ENCODE results near the gene INA. TPM values are rescaled to one million over a fixed set of nuclear protein-coding genes. Genes with fewer than 3 reads are reported as not detected.

INA gene
- total and polyA plus RNA-seq, 9 donors, result 0.05 to 0.23 (median 0.05) TPM; not detected in 6

DNA sequence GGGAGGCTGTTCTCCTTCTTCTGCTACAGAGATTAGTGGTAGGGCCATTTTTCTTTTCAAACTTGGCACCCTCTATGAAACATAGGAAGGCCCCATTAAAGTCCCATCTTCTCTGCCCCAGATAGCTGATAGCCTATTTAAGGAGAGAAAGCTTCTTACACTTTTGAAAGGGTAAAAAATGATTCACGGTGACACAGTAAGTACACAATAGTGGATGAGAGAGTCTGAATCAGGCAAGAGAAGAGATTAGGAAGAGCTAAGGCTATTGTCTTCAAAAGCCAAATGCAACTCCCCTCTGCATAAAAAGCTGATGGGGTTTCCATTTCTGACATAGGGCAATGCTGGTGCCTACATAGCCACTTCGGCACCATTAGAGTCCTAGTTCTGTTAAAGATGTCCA lies 3.6 kb downstream of the INA start:
- peaks cover 8% of the 10 kb centered on the region for H3K4me1 ChIP-seq (ENCODE audit: insufficient read depth)
- intact Hi-C loops (cut with DNase I), result no loop called here

DNA sequence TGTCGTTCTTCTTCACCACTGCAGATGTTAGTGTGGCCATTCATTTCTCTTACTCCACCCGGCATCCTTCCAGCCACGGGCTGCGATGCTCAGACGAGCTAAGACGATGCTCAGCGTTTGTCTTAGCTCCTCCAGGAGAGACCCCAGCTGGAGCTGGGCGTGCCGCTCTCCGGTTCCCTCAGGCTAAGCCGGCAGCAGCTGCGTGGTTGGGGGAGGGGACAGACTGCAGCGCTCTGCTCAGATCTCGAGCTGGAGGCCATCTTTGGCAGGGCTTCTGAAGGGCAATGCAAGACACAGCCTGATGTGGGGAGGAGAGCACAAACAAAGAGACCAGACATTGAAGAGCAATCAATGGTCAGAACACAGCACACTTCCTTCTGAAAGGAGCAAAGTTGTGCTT lies 4.8 kb downstream of the INA start:
- intact Hi-C loops (cut with DNase I), result no loop called here
- Histone ChIP-seq H3K36me3 (no peaks in the 10 kb centered on the region), H3K4me1 (ENCODE audit: insufficient read depth) (peaks cover 8% of the 10 kb centered on the region)

More for the DNA sequence above, 3.6 kb downstream of the INA start:
- Histone ChIP-seq H3K4me3 (no peak overlapping the region), H3K27ac (no peak overlapping the region), H3K36me3 (no peaks in the 10 kb centered on the region), H3K27me3 (no peaks in the 10 kb centered on the region), H3K9me3 (no peaks in the 10 kb centered on the region)
- TF ChIP-seq, protein P1, sequence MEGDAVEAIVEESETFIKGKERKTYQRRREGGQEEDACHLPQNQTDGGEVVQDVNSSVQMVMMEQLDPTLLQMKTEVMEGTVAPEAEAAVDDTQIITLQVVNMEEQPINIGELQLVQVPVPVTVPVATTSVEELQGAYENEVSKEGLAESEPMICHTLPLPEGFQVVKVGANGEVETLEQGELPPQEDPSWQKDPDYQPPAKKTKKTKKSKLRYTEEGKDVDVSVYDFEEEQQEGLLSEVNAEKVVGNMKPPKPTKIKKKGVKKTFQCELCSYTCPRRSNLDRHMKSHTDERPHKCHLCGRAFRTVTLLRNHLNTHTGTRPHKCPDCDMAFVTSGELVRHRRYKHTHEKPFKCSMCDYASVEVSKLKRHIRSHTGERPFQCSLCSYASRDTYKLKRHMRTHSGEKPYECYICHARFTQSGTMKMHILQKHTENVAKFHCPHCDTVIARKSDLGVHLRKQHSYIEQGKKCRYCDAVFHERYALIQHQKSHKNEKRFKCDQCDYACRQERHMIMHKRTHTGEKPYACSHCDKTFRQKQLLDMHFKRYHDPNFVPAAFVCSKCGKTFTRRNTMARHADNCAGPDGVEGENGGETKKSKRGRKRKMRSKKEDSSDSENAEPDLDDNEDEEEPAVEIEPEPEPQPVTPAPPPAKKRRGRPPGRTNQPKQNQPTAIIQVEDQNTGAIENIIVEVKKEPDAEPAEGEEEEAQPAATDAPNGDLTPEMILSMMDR (IDR thresholded peaks at IDR 0.05), result no peak
- no peak for DNase-seq
- WGBS, 3 donors, result 89 to 93% (median 91%) methylated on average over 2 of the region's 2 CpGs

DNA sequence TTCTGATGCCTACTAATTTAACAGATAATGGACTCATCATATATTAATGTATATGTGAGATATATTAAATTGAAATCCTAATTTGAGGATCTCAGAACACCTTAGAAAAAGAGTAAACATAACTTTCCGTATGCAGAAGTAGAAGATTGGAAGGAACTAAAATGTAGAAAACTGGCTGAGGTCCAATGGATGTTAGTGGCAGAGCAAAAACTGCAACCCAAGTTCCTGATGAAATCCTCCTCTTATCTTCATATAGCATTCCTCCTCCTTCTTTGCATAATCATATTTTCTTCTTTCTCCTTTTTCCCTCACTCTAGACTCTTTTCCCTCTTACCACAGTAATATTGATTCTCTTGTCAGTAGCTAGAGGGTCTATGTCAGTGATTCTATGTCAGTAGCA lies 6.0 kb downstream of the INA start:
- H3K9me3 ChIP-seq, result no peaks in the 10 kb centered on the region
- TF ChIP-seq, protein P1 (IDR thresholded peaks at IDR 0.05), result no peak
- TF ChIP-seq POLR2A (IDR thresholded peaks at IDR 0.05) (no peak), EP300 (IDR thresholded peaks at IDR 0.05) (no peak)
- no peaks in the 10 kb centered on the region for H3K4me1 ChIP-seq (ENCODE audit: insufficient read depth)
- no peak overlapping the region for H3K4me3 ChIP-seq
- no peaks in the 10 kb centered on the region for H3K36me3 ChIP-seq
- intact Hi-C loops (cut with DNase I), result no loop called here
- no peak overlapping the region for H3K27ac ChIP-seq
- no peaks in the 10 kb centered on the region for H3K27me3 ChIP-seq
- 33 to 48% (median 36%) methylated on average over 1 of the region's 1 CpG for WGBS, 3 donors
- no peak for DNase-seq

More for the DNA sequence above, 4.8 kb downstream of the INA start:
- DNase-seq, result no peak
- no peaks in the 10 kb centered on the region for H3K27me3 ChIP-seq
- no peaks in the 10 kb centered on the region for H3K9me3 ChIP-seq
- H3K4me3 ChIP-seq, result no peak overlapping the region
- H3K27ac ChIP-seq, result no peak overlapping the region
- 0 to 2% (median 0%) methylated on average over 14 of the region's 14 CpGs for WGBS, 3 donors
- TF ChIP-seq POLR2A (IDR thresholded peaks at IDR 0.05), result no peak
- TF ChIP-seq, protein P1 (IDR thresholded peaks at IDR 0.05), result no peak
- TF ChIP-seq EP300 (IDR thresholded peaks at IDR 0.05), result no peak

DNA sequence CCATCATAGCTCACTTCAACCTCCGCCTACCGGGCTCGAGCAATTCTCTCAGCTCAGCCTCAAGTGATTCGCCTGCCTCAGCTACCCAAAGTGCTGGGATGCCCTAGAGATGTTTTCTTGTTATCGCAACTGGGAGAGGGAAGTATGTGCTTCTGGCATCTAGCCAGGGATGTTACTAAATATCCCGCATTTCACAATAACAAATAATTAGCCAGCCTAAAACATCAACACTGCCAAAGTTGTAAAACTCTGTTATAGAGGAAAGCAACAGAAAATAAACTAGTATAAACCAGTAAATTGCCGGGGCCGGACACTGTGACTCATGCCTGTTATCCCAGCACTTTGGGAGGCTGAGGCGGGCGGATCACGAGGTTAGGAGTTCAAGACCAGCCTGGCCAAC lies 7.2 kb downstream of the INA start:
- H3K4me3 ChIP-seq, result no peak overlapping the region
- H3K27me3 ChIP-seq, result no peaks in the 10 kb centered on the region
- intact Hi-C loops (cut with DNase I), result no loop called here
- no peaks in the 10 kb centered on the region for H3K36me3 ChIP-seq
- no peak for DNase-seq
- WGBS, 3 donors, result 56 to 69% (median 57%) methylated on average over 11 of the region's 11 CpGs
- H3K4me1 ChIP-seq (ENCODE audit: insufficient read depth), result no peaks in the 10 kb centered on the region
- H3K9me3 ChIP-seq, result no peaks in the 10 kb centered on the region
- H3K27ac ChIP-seq, result no peak overlapping the region
- no peak for TF ChIP-seq POLR2A (IDR thresholded peaks at IDR 0.05)
- TF ChIP-seq, protein P1 (IDR thresholded peaks at IDR 0.05), result no peak
- no peak for TF ChIP-seq EP300 (IDR thresholded peaks at IDR 0.05)

DNA sequence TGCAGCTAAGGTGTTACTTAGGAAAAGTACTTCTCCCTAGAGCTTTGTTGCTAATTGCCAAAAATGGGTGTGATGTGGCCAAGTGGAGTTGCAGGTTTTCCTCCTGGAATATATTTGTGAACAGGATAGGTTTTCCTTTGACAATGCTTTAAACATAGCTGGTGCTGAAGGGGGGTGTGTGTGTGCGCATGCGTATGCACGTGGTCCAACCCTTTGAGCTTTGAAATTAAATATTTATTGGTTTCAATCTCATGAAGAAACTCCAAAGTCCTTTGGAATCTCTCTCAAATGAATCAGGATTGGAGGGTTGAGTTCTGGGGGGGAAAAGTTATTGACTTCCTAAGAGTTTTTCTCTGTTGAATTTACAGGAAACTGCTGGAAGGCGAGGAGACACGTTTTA lies 11.1 kb downstream of the INA start:
- H3K27ac ChIP-seq, result no peak overlapping the region
- TF ChIP-seq EP300 (IDR thresholded peaks at IDR 0.05) (no peak), POLR2A (IDR thresholded peaks at IDR 0.05) (no peak)
- TF ChIP-seq, protein P1 (IDR thresholded peaks at IDR 0.05), result no peak
- H3K27me3 ChIP-seq, result no peaks in the 10 kb centered on the region
- DNase-seq, result no peak
- H3K4me3 ChIP-seq, result no peak overlapping the region
- H3K9me3 ChIP-seq, result peaks cover 0 to 3% of the 10 kb centered on the region in 2 donors
- WGBS, 3 donors, result 81 to 82% (median 82%) methylated on average over 5 of the region's 5 CpGs
- no peaks in the 10 kb centered on the region for H3K4me1 ChIP-seq (ENCODE audit: insufficient read depth)
- intact Hi-C loops (cut with DNase I), result no loop called here
- no peaks in the 10 kb centered on the region for H3K36me3 ChIP-seq

Measured in ovary (tissue), 9 donors.